NCI-H1417 (cell line): ENCODE data around the gene MYH7.
"Not testable (repeated sequence)": the region's sequence is repeated elsewhere in the genome, so short reads cannot be mapped to it uniquely, and the experiment has no call there.

Experiments used
- DNase-seq, 3 experiments: peaks; one replicate each; lab custom pipeline; 2025; lab: John Stamatoyannopoulos, UW

MYH7 gene

DNA sequence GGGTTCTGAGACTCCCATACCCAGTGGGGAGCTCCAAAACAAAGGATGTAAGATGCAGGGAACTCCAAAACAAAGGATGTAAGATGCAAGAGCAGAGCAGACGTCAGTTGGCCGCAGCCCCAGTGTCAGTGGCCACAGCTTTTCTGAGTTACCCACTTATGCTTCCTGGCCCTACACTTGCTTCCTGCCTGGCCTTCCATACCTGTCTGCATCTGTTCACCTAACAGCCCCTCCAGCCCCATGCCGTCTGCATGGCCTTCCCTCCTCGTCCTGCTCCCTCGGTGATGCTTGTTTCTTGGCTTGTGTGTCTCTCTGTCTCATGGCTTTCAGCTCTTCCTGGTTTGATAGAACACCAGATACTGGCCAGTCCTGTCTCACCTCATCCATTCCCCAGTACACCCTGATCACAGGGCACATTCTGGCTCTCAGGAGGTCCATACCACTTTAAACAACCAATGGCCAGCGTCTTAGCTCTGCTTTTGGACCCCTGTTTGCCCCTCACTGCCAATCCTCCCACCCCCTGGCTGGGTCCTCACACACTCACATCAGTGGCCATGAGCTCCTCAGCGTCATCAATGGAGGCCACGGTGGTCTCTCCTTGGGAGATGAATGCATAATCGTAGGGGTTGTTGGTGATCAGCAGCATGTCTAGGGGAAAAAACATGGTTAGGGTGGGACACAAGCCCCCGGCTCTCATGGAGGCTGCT lies 5.3 kb downstream of the MYH7 start:
- DNase-seq, result no peak

GRCh38 chr14:23428686-23429495 lies 6.6 kb downstream of the MYH7 start:
- DNase-seq, result no peak

DNA sequence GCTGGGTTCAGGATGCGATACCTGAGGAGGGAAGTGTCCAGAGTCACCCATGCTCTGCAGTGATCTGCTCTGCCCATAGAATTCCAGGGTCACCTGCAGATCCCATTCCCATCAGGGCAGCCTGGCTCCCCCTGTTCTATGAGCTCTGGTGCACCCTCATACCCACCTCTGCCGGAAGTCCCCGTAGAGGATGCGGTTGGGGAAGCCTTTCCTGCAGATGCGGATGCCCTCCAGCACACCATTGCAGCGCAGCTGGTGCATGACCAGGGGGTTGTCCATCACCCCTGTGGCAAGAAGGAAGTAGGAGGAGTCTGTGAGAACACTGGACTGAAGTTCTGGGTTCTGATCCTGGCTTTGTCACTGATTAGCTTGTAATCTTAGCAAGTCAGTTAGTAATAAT lies 9.7 kb downstream of the MYH7 start:
- DNase-seq, result not testable (repeated sequence)

GRCh38 chr14:23425169-23425568 lies 10.3 kb downstream of the MYH7 start:
- no peak for DNase-seq

DNA sequence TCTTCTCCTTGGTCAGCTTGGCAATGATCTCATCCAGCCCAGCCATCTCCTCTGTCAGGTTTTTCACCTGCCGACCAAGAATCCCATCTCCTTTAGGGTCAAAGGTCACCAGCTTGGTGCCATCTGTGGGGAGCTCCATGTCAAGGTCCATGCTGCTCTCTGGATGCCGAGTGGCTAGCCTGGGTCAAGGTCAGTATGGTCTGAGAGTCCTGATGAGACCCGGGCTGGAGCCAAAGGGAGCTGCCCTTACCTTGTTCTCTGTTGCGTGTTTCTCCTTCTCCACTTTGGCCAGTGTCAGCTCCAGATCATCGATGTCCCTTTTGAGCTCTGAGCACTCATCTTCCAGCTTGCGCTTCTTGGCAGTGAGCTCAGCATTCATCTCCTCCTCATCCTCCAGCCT lies 11.8 kb downstream of the MYH7 start:
- no peak for DNase-seq

GRCh38 chr14:23421594-23421993 lies 13.9 kb downstream of the MYH7 start:
- no peak for DNase-seq

DNA sequence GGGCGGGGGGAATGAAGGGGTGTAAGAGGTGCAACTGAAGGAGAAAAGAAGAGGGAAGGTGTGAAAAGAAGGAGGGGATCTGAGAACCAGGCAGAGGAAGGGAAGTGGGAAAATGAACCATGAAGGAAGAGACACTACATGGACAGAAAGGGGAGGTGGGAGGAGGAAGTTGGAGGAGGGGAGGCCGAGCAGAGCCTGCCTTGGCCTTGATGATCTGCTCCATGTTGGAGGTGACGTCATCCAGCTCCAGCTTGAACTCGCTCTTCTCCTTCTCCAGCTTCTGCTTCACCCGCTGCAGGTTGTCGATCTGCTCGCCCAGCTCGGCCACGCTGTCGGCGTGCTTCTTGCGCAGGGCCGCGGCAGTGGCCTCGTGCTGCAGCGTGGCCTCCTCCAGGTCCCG lies 15.8 kb downstream of the MYH7 start:
- not testable (repeated sequence) for DNase-seq

- DNase-seq, result no peak
These were observed 17.4 kb downstream of the MYH7 start for GRCh38 chr14:23418021-23418420.

DNA sequence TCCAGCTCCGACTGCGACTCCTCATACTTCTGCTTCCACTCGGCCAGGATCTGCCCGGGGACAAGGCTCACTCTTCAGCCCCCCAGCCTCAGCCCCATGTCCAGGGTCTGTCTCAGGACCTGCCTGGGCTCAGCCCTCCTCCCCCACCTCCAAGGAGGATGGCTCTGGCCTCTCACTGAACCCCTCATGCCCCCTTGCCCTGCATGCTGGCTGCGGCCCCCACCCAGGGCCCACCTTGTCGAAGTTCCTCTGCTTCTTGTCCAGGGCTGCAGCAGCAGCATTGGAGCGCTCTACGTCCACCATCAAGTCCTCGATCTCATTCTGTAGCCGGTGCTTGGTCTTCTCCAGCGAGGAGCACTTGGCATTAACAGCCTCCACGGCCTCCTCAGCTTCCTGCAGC lies 18.2 kb downstream of the MYH7 start:
- not testable (repeated sequence) for DNase-seq

DNA sequence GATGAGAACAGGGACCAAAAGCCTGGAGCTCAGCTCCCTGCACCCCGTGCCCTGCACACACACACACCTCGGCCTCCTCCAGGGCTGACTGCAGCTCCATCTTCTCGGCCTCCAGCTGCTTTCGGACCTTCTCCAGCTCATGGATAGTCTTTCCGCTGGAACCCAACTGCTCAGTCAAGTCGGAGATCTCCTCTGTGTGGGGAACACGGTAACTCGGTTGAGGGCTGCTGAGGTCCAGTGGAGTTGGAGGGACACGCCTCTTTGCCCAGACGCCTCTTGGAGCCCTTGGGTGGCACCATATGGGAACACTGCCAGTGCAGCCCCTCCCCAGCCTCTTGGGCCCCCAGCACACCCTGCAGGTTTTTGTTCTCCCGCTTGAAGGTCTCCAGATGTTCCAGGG lies 18.7 kb downstream of the MYH7 start:
- no peak for DNase-seq

DNA sequence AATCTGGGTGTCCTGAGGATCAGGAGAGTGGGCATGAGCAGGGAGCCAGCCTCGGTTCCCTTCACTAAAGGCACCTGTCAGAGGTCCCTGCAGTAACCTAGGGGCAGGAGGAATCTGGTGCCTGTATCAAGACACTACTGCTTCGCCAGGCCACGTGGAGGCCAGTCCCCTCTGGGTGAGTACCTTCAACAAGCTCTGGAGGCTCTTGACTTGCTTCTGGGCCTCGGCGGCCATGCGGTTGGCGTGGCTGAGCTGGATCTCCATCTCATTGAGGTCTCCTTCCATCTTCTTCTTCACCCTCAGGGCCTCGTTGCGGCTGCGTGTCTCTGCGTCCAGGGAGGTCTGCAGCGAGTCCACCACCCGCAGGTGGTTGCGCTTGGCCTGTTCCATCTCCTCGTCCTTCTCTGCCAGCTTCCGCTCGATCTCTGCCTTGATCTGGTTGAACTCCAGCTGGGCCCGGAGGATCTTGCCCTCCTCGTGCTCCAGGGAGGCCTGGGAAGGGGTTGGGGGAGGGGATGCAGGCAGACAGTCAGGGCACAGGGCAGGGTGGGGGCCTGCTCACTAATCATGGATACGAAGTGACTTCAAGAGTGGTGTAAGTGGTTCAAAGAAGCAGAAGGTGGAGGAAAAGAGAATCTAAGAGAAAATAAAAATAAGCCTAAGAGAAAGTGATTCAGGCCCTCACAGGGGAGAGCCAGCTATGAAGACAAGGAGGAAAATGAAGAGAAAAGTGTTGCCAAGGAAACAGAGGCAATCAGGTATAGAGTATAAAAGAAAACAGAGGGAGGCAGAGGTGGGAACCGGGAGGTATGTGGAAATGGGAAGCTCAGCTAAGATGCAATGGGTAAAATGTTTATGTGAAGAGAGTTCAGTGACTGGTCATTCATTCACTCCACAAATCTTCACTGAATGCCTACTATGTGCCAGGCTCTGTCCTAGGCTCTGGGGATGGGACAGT lies 19.4 kb downstream of the MYH7 start:
- no peak for DNase-seq

DNA sequence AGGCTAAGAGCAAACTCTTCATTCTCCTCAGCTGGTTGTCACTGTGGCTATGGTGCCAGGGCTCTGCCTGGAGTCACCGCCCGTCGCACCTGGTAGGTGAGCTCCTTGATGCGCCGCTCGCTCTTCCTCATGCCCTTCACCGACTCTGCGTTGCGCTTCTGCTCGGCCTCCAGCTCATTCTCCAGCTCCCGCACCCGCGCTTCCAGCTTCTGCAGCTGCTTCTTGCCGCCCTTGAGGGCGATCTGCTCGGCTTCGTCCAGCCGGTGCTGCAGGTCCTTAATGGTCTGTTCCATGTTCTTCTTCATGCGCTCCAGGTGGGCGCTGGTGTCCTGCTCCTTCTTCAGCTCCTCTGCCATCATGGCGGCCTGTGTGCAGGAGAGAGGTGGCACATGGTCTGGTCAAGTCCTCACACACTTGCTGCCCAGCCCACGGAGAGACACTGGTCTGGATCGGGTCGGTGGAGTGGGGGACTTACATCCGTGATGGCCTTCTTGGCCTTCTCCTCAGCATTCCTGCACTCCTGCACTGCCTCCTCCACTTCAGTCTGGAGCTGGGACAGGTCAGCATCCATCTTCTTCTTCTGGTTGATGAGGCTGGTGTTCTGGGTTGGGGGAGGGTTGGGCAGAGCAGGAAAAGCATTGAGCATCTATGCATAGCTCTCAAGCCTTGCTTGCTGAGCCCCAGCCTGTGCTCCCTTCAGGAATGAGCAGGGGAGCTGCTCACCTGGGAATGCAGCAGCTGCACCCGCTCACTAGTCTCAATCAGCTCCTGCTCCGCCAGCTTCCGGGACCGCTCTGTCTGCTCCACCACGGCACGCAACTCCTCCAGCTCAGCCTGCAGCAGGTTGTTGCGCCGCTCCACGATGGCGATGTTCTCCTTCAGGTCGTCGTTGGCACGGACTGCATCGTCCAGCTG lies 20.3 kb downstream of the MYH7 start:
- DNase-seq, result no peak

GRCh38 chr14:23414254-23414653 lies 21.2 kb downstream of the MYH7 start:
- DNase-seq, result no peak

GRCh38 chr14:23413681-23414080 lies 21.8 kb downstream of the MYH7 start:
- DNase-seq, result no peak

GRCh38 chr14:23411563-23412525 lies 23.6 kb downstream of the MYH7 start:
- DNase-seq, result no peak

DNA sequence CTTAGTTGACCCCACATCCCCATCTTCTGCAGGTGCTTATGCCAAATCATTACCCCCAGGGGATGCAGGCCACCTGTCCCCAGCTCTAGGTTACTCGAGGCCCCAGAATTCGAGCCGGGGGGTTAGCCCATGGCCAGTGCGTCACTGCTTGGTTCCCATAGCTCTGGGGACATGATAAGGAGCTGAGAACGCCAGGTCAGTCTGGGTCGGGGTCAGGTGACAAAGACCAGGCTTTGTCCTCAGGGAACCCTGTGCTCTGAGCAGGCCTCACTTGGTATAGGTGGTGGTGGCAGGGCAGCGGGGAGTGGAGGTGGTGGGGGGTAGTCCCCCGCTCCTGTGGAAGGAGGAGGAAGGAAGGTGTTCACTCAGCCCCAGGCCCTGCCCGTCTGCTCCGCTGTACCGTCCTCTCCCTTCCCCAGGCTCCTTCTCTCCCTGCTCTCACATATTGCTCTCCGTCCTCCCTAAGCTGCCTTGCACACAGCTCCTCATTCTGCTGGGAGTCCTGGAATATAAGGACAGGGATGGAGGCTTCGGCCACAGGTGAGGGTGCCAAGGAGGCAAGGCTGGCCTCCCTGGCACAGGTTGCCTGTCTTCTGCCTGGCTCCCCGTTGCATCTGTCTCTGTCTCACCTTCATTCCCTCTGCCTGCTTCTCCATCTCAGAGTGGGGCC lies 25.4 kb downstream of the MYH7 start:
- DNase-seq, result no peak

- DNase-seq, result no peak
These were observed 26.0 kb downstream of the MYH7 start for GRCh38 chr14:23409475-23409874.

- DNase-seq, result no peak
These were observed 27.2 kb downstream of the MYH7 start for GRCh38 chr14:23408307-23408630.

DNA sequence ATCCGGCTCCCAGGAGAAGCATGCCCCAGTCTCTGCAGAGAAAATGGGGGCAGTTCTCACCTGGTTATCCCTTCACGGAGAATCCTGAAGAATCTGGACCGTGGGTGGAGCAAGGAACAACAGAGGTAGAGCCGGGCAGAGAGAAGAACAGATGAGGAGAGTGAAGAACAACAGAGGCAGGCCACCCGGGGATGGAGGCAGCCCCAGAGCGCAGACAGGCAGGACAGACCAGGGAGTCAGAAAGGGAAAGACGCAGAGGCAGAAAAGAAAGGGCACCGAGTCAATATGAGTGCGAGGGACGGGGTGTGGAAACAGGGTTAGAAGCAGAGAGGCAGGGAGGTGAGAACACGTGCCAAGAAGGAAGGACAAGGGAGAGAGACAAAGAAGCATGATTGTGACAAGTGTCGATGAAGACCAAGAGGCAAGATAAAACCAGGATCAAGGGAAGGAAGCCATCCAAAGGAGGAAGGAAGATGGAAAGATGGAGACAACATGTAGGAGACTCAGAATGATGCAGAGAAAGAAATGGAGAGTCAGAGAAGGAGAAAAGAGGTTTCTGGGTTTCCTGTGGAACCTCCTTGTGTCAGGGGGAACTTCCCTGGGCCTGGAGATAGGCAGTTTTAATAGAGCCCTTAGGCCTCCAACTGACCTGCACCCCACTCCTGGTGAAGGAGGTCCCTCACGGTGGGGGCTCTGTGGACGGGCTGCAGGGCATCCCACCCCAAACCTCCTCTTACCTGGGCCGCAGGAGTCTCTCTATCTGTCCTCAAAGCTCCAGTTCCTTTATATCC lies 27.7 kb downstream of the MYH7 start, which contains the start of gene MYH6:
MYH6 (minus strand) TSS at position 758 of the 791 bp plus-strand sequence. CDS start 1,050 bp downstream, outside the sequence.
- DNase-seq, result no peak
